HS-5 (cell line): ENCODE measurements around the gene TBL1Y.
"Not testable (repeated sequence)": the region's sequence is repeated elsewhere in the genome, so short reads cannot be mapped to it uniquely, and the experiment has no call there.

ENCODE experiments used
- DNase-seq: peaks from one replicate; pipeline ENCODE4 v3.0.0-alpha.2; 2012; ENCODE audit warnings: low read depth

The TBL1Y gene

GRCh38 chrY:6974971-6975370, 64.5 kb downstream of the TBL1Y start:
- DNase-seq = no peak

GRCh38 chrY:6977783-6978182, 67.3 kb downstream of the TBL1Y start:
- no peak for DNase-seq

DNA sequence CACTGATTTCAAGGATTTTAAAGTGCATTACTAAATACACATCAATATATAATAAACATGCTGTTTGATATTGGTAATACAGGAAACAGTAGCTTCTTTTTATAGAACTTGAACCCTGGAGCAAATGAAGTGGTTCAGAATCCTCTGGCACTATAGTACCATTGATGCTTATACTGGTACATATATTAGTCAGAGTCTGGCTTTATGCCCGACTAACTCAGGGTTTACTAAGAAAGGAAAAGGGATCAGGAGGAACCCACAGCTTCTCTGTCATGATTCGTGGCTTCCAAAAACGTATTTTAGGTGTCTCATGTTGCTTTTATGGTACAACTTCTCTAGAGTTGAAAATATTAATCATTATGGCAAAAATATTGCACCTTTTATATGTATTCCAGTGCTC, 72.7 kb downstream of the TBL1Y start:
- no peak for DNase-seq

- no peak for DNase-seq
Observed at GRCh38 chrY:6987811-6988210, 77.3 kb downstream of the TBL1Y start.

DNA sequence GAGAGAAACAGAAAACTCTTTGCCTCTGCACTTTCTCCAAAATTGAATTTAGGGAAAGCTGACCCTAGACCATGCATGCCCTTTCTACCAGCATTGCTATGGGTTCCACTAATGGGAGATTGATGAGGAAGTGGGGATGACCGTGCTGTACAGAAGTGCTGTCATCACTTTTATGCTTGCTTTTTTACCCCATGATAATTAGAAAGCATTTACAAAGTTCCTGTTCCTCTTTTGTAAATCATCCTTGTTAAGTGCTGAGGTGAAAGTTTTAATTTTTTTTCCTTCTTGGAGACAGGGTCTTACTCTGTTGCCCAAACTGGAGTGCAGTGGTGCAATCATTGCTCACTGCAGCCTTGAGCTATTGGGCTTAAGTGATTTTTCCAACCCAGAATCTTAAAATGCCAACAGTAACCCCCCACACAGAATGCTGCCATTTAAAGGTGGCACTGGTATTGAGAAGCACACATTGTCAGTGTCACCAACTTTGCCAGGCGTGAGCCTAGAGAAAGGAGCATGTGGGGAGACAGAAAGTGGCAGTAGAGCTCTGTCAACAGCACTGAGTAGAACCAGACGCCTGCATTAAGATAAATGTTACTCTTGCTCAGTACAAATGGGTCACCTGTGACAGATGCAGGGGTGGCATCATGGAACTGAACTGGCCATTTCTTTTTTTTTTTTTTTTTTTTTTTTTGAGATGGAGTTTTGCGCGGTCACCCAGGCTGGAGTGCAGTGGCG, 79.6 kb downstream of the TBL1Y start:
- DNase-seq = no peak

DNA sequence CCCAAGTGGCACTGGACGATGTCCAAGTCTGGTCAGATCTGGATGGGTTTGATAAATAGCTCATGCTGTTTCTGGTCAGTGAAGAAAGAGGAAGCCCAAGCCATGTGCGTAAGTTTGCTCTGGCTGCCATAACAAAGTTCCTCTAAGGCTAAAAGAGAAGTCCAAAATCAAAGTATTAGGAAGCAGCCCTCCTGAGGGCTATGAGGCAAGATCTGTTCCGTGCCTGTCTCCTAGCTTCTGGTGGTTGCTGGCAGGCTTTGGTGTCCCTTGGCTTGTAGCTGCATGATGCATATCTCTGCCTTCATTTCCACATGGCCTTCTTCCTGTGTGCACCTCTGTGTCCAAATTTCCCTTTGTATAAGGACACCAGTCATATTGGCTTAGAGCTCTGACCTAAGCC, 81.5 kb downstream of the TBL1Y start:
- DNase-seq = no peak

- no peak for DNase-seq
Observed at GRCh38 chrY:6995987-6996386, 85.5 kb downstream of the TBL1Y start.

GRCh38 chrY:6997503-6998066, 87.1 kb downstream of the TBL1Y start:
- DNase-seq = no peak

DNA sequence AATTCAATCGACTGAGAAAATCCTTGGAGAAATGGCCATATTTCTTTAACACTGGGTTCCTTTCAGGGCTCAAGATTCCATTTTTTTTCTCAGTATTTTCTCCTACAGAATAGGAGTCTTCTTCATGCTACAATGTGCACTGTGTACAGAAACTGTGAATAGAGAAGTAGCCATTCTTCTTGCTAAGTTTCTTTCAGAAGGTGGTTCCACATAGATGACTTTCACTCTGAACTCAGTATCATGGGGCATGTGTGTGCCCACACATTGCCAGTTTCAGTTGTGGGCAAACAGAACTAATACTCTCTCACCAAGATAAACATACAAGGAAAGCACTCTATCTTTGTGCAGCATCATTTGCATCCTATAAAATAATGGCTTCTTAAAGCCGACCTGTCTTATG, 89.4 kb downstream of the TBL1Y start:
- DNase-seq = no peak

DNA sequence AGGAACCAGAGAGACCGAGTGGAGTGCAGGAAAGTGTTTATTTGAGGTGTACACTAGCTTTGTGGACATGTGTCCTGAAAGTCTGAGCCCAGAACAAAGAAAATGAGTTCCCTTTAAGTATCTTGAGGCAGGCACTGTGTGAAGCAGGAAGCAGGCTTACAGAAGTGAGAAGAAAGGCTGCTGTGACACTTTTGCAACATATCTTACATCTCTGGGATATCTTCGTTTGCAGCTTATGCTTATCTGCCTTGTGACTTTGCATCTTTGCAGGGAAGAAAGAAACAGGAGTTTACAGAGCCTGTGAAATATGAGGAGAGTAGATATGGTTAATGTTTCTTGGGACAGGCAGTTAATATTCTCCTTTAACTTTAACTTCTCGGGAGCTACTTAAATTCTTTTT, 92.1 kb downstream of the TBL1Y start:
- no peak for DNase-seq

DNA sequence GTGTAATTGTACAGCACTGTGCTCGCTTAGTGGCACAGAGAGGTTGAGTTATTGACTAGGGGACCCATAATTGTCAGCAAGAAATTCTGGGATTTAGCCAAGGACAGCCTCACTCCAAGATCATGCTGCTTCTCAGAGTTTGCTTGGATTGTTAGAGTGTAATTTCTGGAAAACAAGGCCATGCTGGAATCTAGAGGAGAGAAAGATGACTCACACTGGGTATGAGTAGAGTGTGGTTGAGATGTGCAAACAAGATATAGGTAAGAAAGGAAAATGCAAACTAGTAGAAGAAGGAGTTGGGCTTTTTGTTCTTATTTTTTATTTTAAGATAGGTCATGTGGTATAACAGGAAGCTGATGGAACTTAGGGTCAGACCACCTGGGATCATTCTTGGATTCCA, 97.4 kb downstream of the TBL1Y start:
- DNase-seq = no peak

DNA sequence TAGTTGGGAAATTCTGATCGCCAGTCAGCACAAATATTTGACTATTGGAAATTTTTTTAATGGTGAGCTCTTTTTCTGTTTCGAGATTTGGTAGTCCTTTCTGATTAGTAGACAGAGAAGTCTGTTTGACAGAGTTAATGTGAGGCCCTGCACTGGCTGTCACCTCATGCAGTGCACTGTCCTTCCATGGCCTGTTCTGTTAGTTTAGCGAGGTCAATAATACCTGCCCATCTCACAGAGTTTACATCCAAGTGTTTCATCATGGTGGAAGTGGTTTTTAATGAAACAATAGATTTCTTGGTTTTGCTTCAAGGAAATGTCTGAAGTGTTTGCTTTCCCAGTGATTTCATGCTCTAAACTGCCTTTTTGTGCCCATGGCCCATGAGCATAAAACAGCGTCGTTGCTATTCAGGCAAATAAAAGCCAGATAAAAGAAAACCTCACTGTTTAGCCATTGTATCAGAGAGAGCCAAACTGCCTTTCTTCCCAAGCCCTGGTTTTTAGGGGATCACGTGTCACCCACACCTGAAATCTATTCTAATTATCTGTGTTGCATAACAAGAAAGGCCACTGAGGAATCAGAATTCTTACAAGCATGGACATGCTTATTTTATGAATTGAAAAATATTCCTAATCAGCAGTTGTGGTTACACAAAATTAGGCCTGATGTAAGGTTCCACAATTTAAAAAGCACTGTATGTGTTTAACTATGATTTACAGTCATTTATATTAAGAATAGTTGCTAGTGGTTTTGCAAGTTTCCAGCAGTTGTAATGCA, 98.3 kb downstream of the TBL1Y start:
- DNase-seq = no peak

GRCh38 chrY:7013051-7013450, 102.6 kb downstream of the TBL1Y start:
- DNase-seq = no peak

- no peak for DNase-seq
Observed at GRCh38 chrY:7016521-7016920, 106.0 kb downstream of the TBL1Y start.

GRCh38 chrY:7017244-7018080, 107.0 kb downstream of the TBL1Y start:
- no peak for DNase-seq

GRCh38 chrY:7039037-7039436, 128.5 kb downstream of the TBL1Y start:
- DNase-seq = no peak

DNA sequence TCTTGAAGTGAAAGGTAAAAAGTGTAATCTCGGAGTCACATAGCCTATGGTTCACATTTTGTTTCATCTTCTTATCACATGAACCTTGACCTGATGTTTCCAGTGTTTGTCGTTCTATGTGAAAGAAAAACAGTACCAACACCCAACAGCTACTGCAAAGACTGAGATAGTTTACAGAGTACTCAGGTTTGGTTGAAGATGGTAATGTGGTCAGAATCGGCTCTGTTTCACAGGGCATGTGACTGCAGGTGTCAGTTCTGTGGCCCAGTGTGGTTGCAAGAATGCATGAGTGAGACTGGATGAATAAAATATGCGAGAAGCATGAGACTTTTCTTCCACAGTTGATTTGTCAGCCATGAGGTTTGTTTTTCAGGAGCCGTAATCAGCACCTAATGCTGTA, 130.2 kb downstream of the TBL1Y start:
- no peak for DNase-seq

DNA sequence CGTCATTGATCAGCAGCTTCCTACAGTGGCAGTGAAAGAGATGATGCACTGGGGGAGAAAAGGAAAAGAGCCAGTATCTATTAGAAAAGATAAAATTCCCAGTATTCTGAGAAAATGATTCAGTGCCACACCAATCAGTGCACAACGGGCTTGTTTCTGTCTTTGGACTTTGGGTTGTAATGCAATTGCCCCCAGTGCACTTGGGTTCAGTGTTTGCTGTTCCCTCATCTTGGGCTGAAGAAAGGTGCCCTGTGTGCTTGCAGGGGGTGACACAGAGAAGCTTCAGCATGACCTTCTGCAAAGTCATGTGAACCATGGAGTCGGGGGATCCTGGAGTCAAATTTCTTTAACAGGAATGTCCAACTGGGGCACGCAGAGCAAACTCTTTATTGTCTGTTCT, 131.5 kb downstream of the TBL1Y start:
- DNase-seq = no peak

DNA sequence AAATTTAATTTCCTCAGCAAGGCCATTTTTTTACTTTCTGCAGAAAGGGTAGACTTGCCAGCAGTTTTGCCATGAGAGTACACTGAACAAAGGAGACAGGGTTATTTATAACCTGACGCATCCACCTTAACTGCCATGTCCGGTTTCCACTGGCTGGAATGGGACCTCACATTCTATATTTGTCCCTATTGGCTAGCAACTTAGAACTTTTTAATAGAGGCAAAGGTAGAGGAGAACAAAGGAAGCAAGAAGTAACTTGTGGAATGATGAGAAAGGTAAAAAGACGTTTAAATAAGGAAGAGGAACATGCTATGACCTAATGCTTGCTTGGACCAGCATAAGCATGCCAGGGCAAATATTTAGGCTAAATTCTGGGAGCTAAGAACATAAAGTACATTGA, 142.0 kb downstream of the TBL1Y start:
- DNase-seq = not testable (repeated sequence)

- no peak for DNase-seq
Observed at GRCh38 chrY:7056886-7057285, 146.4 kb downstream of the TBL1Y start.

DNA sequence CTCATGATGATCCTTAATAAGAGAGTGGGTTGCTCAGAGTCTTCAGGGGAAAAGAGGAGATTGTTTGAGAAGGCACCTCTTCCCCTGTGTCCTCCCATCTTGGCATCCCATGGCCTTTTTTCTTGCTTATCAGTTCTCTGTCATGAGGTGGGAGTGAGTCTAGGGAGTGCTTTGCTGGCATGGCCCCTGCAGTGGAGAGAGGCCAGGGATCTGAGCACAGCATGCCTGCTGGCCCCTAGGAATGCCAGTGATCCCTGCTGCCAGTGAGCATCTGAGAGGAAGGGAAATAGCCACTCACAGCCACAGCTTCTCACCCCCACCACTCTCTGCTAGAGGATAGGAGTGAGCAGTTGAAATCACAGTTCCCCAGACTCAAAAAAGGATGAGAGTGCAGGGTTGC, 168.2 kb downstream of the TBL1Y start:
- DNase-seq = no peak

DNA sequence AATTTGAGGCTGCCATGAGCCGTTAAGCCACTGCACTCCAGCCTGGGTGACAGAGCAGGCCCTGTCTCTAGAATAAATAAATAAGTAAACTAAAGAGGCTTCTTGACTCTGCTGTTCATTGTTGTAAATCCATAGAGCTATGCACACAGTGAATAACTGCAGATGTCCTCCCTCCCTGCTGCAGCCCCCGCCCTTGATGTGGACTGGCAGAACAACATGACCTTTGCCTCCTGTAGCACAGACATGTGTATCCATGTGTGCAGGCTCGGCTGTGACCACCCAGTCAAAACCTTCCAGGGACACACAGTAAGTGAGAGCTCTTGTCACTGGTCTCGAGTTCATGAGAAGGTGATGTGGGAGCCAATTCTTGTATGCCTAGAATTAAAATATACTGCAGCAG, 170.1 kb downstream of the TBL1Y start:
- DNase-seq = not testable (repeated sequence)

- DNase-seq = no peak
Observed at GRCh38 chrY:7085606-7086005, 175.1 kb downstream of the TBL1Y start.
